ENCODE results near the gene COL26A1.
"Not testable (repeated sequence)": the region's sequence is repeated elsewhere in the genome, so short reads cannot be mapped to it uniquely, and the experiment has no call there.

The COL26A1 gene

GRCh38 chr7:101555269-101555920 lies 192.7 kb downstream of the COL26A1 start:
- no peak for DNase-seq

- no peak for DNase-seq
Observed at GRCh38 chr7:101555921-101556275, 193.2 kb downstream of the COL26A1 start.

- no peak for DNase-seq
Observed at GRCh38 chr7:101556453-101556968, 193.8 kb downstream of the COL26A1 start.

GRCh38 chr7:101557421-101557820 lies 194.7 kb downstream of the COL26A1 start:
- no peak for DNase-seq

GRCh38 chr7:101557978-101558741 lies 195.5 kb downstream of the COL26A1 start:
- no peak for DNase-seq

- DNase-seq: no peak
Observed at GRCh38 chr7:101558742-101559325, 196.2 kb downstream of the COL26A1 start.

GRCh38 chr7:101559586-101559985 lies 196.9 kb downstream of the COL26A1 start:
- no peak for DNase-seq

GRCh38 chr7:101560021-101560420 lies 197.3 kb downstream of the COL26A1 start:
- not testable (repeated sequence) for DNase-seq

GRCh38 chr7:101560856-101561255 lies 198.2 kb downstream of the COL26A1 start:
- no peak for DNase-seq

GRCh38 chr7:101561293-101561692 lies 198.6 kb downstream of the COL26A1 start:
- not testable (repeated sequence) for DNase-seq

- no peak for DNase-seq
Observed at GRCh38 chr7:101562531-101563197, 200.0 kb downstream of the COL26A1 start.

- no peak for DNase-seq
Observed at GRCh38 chr7:101563198-101563901, 200.7 kb downstream of the COL26A1 start.

- DNase-seq: no peak
Observed at GRCh38 chr7:101563943-101564777, 201.5 kb downstream of the COL26A1 start.

GRCh38 chr7:101564778-101565211 lies 202.1 kb downstream of the COL26A1 start:
- DNase-seq: no peak

- DNase-seq: no peak
Observed at GRCh38 chr7:101565601-101566209, 203.0 kb downstream of the COL26A1 start.

GRCh38 chr7:101567230-101567629 lies 204.6 kb downstream of the COL26A1 start:
- no peak for DNase-seq

- no peak for DNase-seq
Observed at GRCh38 chr7:101572156-101572555, 209.5 kb downstream of the COL26A1 start.

GRCh38 chr7:101575168-101575567 lies 212.5 kb downstream of the COL26A1 start:
- no peak for DNase-seq

- DNase-seq: no peak
Observed at GRCh38 chr7:101575721-101576120, 213.0 kb downstream of the COL26A1 start.

GRCh38 chr7:101576998-101577397 lies 214.3 kb downstream of the COL26A1 start:
- no peak for DNase-seq

GRCh38 chr7:101578552-101578951 lies 215.9 kb downstream of the COL26A1 start:
- no peak for DNase-seq
